Measurements from ENCODE around the gene NKD1.
A peak's percentile ranks its signal among the peaks of the same experiment; 100 is the strongest.

The NKD1 gene

DNA sequence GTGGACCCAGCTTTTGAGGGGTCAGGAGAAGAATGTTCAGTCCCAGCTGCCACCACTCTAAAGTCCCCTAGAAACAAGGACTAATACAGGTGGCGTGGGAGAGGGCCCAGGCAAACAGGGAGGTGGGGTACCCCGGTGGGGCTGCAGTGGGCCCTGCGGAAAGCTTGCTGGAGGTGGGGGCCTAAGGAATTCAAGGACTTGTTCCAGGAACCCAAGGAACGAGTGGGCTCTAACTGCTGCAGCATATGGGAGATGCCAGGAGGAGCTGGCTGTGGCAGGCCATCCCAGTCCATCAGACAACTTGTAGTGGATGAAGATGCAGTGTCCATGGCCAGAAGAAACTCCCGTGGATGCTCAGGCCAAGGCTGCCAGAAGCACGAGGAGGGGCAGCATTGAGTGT is 122.3 kb downstream of the NKD1 start:
- intact Hi-C loops (cut with DNase I), result no loop called here
- DNase-seq, result no peak

DNA sequence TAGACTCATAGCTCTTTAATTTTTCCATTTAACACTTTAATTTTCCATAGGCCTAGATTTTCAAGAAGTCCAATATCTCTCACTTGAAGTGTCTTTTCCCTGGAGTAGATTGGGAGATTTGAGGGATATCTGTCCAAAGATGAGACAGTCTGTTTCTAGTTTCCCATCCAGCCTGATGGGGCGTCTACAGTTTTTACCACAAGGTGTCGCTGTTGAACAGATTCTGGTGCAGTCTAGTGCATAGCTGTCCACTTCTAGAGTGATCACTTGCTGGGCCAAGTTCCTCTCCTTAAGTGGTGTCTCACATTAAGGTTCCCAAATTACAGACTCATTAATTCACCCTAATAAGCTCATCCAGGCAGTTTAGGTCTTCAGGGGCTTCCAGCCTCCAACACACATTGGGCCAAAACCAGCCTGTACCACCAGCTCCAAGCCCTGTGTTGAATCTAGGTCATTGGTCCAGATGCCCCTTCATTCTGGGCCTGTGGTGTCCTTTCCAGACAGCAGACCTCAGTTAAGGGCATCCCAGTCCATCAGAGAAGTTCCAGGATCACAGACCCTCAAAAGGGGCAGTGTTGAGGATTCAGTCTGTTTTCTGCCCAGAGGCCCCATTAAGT is 123.6 kb downstream of the NKD1 start:
- intact Hi-C loops (cut with DNase I), result no loop called here
- DNase-seq, result peak in 1 of 42 donors; percentile 21

DNA sequence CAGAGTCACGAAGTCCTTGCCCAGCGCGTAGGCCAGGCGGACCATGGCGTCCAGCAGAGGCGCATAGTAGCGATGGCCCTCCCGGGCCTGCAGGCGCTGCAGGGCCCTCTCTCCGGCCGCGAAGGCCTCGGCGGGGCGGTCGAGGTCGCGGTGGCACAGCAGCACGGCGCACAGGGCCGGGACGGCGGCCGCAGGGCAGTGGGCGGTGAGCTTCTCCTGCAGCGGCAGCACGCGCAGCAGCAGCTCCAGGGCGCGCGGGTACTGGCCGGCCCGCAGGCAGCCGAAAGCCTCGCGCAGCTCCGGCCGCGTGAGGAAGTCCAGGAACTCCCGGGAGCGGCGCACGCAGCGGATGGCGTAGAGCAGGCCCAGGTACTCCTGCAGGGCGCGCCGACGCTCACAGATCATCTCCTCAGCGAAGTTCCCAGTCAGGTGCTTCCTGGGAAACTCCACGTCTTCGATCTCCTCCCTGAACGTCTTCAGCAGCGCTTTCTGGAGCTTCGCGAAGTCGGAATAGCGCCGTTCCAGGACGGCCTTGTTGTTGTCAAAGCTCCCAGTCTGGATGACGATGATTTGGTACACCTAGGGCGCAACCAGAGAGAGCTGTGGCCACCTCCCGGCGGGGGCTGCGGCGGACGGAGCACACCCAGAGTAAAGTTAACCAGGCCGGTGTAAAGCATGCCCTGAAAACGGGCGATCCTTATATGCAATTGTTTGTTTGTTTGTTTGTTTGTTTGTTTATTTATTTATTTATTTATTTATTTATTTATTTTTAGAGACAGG is 125.5 kb downstream of the NKD1 start:
- intact Hi-C loops (cut with DNase I), result no loop called here
- DNase-seq, result no peak

DNA sequence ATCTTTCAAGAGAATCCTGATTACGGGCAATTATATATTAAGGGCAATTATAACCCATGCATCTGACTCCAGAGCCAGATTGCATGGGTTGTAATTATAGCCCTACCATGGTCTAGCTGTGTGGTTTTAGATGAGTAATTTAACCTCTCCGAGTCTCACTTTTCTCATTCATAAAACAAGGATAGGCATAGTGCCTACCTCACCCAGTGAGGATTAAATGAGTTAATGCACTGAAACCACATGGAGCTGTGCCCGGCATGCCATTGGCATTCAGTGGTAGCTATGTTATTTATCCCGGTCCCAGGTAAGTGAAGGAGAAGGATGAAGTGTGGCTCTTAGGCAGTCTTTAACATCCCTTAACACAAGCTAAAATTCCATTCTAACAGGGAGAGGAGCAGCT is 126.6 kb downstream of the NKD1 start:
- intact Hi-C loops (cut with DNase I), result no loop called here
- no peak for DNase-seq

DNA sequence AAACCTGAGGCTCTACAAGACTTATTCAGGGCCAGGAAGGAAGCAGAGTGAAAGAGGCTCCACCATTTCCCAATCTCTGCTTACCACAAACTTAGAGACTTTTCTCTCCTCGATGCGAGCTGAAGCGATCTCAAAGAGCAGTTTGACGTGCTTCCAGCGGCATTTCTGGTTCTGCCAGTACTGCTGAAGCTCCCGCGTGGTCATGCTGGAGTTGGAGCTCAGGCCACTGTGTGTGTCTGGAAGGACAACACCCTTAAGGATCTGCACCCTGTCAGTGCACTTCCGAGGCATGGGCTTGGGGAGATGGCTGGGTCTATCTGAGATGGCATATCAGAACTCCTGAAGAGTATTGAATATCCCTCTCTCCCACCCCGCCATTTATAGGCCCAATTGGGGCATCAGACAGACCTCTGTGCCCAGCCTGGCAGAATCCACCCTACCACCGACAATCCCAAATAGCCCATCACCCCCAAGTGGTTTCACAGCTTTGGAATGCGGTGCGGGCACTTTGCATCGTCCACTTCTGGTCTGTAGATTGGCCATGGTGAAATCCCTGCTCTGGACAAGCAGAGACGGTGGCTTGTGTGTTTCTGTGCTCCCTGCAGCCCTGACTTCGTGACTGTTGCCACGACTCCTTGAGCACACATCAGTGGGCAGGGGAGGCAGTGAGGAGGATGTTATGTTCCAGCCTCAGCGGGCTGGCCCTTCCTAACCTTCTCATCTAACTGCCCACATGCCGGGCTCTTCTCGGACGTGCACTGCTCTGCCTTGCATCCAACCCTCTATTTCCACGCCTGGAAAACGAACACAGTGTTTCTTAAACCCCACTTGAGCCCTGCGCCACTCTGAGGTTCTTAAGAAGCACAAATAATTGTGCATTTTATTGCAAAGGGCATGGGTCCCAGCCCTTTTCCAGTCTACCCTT is 127.8 kb downstream of the NKD1 start:
- intact Hi-C loops (cut with DNase I), result no loop called here

DNA sequence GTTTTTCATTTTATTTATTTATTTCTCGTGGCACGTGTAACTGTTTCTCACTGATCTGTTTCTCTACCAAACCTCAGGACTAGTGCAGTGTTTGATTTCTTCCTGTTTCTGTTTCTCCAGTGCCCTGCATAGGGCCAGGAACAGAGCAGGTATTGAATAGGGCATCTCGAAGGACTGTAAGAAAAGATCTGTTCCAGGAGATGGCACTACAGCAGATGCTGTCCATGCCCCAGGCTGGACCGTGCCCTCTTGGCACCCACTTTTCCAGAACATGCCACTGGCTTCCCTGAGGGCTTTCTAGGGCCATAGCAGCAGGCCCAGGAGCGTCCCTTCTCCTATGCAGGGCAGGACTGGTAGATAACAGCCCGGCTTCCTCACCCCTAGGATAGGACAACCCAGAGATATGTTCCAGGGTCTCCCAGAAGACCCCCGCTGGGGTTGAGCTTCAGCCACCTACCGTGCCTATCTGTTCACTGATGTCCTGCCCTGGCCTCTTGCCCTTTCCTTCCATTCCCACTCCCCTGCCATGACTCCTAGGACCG is 128.6 kb downstream of the NKD1 start:
- intact Hi-C loops (cut with DNase I), result no loop called here
- peak in 1 of 42 donors; percentile 24 for DNase-seq

More for the DNA sequence above, 127.8 kb downstream of the NKD1 start:
- peak in 1 of 42 donors; percentile 7 for DNase-seq

DNA sequence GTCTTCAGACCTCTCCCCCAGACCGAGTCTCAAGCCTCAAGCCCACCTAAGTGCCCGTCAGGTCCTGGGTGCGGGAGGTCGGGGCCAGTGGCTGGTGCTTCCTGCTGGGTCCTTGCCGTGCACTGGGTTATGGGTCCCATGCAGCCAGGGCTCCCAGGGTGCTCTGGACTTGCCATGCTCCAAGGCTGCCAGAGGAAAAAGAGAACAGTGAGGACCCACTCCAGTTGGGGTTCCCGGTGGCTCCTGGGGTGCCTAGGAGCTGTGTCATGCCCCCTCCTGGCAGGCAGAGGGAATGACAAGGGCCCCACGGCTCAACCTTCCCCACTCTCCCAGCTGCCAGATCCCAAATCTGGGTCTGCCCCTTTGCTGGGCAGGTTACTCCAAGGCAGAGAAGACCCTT is 129.2 kb downstream of the NKD1 start:
- intact Hi-C loops (cut with DNase I), result no loop called here

DNA sequence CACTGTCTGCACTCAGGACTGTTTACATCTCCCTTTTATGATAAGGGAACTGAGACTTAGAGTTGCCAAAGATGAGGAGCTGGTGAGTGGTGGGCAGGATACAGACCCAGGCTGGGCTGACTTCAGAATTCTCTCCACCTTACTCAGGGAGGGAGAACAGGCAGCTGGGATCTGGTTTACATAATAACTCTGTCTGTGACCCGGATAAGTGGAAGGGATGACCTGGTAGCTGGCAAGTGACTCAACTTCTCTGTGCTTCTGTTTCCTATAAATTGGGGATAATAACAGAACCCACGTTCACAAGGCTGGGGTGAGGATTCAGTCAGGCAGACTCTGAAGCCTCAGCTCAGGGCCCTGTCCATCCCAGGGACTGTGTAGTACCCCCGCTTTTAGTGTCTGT is 130.3 kb downstream of the NKD1 start:
- DNase-seq, result no peak
- intact Hi-C loops (cut with DNase I), result no loop called here

More for the DNA sequence above, 129.2 kb downstream of the NKD1 start:
- peak in 1 of 42 donors; percentile 27 for DNase-seq

DNA sequence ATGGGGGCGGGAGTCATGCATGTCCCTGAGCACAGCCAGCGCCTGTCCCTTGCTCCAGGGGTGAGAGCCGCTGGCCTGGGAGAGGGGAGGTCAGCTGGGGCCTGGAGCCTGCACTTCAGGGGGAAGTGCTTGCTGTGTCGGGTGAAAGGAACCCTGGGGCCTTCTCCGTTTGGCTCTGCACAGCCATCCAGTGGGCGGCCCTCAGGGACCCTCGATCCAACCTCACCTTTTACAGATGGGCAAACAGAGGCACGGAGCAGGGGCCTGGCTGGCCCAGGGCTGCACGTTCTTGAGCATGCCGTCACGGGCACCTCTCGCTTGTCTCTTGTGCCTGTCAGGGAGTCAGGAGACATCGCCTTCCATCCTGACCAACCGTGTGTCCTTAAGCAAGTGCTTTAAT is 131.1 kb downstream of the NKD1 start:
- intact Hi-C loops (cut with DNase I), result no loop called here
- peak in 1 of 42 donors; percentile 29 for DNase-seq

DNA sequence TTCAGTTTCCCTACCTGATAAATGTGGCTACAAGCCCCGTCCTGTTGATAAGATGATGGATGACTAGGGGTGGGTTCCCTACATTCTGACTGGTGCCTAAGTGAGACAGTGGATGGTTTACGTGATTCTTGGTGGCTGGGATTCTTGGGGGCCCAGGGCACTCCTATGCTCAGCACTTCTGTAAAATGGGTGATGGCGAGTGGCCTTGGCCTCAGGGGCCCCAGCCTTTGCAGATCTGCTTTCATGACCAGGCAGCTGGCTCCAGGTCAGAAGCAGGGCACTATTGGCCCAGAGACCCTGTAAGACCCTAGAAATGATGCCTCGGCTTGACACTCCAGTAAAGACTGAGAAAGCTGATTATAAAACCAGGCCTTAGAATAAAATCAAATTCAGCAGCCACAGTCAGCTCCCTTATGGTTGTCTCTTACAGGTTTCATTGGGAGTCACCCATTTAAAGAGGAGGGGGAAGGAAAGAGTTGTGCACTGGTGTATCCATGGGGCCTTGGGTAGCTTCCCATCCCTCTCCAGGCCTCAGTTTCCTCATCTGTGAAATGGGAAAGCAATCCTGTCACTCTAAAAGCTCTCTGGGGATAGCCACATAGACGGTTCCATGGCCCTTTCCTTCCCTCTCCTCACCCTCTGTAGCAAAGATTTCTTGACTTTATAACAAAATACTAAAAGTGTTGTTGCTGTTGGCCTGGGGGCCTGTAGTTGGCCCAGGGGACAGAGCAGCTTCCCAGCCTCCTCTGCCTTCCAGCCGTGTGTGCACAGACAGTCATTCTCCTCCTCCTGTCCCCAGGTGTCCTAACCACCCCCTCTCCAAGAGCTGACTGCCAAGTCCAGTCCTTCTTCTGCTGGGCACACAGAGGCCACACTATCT is 131.7 kb downstream of the NKD1 start:
- intact Hi-C loops (cut with DNase I), result no loop called here
- no peak for DNase-seq

DNA sequence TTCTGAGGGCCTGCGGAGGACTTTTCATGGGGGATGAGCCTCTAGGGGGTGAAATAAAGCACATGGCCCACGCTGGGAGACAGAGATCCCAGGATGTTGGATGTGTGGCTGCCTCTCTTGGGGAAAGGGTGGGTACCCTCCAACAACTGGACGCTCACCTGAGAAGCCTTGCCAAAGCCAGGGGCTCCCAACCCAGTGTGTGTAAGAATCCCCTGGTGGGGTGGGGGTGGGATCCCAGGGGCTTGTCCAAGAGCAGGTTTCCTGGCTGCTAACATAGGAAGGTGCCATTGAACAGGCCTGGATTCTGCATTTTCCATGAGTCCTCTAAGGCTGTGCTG is 132.3 kb downstream of the NKD1 start:
- intact Hi-C loops (cut with DNase I), result no loop called here
- peak in 1 of 42 donors; percentile 27 for DNase-seq

DNA sequence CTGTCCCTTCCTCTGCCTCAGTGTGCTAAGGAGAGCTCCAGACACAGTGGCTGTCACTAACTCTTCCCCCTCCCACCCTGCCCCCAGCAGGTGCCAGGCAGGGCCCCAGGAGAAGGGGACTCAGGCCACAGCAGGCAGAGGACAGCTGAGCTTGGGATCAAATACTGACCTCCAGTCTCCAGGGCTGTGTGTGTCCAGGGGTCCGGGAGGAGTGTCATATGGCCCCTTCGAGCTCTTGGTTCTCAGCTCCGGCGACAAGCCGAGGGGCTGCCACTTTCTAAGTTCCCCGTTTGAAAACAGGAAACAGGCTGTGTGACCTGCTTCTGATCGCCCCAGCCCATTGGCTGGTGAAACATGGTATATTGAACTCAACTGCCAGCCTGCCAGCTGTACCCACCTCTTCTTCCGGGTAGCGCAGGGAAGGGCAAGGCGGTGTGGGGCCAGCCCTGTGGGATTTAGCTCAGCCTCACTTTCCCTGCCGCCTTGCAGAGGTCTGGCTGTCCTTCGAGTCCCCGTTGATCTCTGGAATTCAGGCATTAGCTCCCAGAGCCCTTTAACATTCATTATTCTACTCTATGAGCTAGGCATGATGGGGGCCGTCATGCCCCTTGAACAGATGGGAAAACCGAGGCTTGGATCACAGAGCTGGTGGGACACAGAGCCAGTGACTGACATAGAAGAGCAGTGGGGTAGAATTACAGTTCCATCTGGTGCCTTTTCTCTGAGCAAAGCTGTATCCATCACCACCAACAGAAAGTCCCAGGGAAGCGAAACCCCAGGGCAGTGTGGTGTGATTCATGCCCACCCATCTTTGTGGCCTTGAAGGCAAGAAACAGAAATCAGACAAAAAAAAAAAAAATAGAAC is 133.1 kb downstream of the NKD1 start, which contains the start of gene SNX20:
TSS of gene SNX20 (minus strand) at position 292 of the 865 bp plus-strand sequence. CDS start 3,786 bp downstream, outside the sequence.
- intact Hi-C loops (cut with DNase I), result no loop called here
- peak in 10 of 42 donors; percentile 21 to 58 (median 36) for DNase-seq

DNA sequence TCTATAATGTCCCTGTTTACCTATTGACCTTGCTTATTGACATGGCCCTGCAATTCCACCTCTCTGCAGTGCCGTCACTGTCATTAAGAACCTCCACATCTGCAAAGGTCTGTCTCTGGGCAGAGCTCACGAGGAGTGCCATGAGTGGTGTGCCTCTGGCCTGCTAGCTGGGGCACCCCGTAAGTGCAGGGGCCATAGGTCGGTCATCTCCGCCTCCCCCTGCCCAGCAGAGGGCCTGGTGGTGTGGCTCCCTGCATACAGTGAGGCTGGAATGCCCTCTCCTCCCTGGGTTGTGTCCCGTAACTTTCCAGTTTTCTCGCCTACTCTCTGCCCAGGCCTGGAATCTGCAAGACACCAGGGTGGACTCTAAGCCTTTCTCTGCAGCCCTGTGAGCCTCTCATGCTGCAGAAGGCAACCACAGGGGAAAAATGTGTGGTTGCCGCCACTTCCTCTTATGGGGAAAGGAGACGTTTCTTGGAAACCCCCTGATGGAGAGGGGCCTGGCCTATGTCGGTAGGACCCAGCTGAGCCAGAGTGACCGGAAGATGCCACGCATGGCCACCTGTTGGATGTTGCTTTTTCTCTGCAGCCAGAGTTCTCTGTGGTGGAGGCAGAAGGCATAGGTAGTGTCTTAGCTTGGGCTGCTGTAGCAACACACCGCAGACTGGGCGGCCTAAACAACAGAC is 135.6 kb downstream of the NKD1 start:
- DNase-seq, result peak in 5 of 42 donors; percentile 24 to 54 (median 37)
- intact Hi-C loops (cut with DNase I), result no loop called here

DNA sequence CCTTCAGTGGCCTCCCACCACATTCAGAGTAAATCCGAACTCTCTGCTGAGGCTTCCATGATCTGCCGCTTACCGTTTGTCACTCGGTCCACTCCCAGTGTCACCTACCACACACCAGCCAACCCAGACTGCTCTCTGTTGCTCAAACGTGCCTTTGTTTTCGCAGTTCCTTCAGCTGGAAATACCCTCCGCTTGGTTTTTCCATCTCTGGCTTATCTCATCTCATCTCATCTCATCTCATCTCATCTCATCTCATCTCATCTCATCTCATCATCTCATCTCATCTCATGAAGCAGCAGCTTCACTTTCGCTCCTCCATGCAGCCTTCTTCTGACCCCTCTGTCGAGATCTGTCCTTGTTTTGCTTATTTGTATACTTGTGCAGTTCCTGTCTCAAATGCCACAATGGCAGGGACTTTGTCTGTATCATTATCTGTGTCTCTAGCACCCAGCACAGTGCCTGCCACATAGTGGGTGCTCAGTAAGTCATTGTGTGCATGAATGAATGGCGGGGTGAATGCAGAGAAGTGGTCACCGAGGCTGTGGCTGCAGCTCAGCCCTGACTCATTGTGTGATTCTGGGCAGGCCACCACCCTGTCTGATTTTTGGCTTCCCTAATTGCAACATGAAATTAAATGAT is 136.7 kb downstream of the NKD1 start:
- no peak for DNase-seq
- intact Hi-C loops (cut with DNase I), result no loop called here

DNA sequence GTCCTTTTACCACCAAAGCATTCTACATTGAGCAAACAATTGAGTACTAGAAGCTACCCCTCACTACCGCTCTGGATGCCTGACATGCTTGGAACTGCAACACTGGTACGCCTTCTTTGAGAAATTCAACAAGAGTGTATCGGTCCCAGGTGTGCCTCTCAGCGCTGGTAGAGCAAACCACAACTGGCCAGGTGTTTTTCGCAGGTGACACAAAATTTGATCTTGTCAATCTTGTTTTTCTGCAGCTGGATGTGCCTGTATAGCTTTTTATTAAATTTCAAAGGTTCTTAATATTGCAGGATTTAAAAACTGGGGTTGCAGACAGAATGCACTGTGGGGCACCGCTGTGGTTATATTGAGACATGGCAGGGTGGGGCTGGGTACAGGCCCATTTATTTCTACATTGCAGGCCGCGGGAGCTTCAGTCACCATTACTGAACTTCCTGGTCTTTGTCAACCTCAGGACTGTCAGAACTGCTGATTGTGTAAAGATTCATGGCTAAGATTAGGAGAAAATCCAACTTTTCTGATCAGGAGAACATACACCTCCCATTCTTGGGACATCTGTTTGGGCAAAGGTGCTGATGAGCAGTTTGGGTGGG is 137.4 kb downstream of the NKD1 start:
- DNase-seq, result no peak
- intact Hi-C loops (cut with DNase I), result no loop called here

DNA sequence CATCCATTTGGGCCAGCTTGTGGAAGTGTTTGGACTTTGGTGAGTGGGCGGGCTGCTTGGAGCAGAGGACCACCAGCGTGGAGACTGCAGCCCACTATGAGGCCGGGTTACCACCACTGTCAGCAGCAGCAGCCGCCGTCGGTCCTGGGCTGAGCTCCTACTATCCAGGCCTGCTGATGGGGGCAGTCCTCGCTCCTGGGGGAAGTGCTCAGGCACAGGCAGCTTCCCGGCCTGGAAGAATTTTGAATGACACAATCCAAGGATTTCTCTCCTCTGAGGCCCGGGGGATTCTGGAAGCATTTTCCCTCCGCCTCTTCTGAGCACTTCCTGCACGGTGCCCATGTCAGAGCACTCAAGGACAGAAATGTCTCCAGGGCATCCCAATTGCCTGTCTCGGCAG is 139.9 kb downstream of the NKD1 start:
- intact Hi-C loops (cut with DNase I), result no loop called here
- DNase-seq, result no peak
